ENCODE results near the gene C20orf144.
"Not testable (repeated sequence)": the region's sequence is repeated elsewhere in the genome, so short reads cannot be mapped to it uniquely, and the experiment has no call there.

The C20orf144 gene

DNA sequence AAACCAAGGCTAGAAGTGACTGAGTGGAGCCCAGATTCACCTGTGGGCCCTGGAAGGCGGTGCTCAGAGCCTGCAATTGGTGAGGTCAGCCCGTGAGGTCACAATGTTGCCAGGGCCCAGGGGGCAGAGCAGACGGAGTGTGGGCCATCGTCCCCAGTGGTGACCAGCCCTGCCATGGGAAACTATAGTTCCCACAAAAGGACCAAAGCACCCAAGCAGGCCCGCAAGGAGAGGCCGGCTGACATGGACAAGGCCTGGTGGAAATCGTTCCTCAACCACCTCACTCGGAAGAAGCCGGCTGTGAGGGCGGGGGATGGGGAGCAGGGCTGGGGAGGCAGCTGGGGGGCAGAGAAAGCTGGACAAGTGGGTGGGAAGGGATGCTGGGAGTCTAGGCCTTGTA, at the start of gene C20orf144:
Gene C20orf144, plus strand, starts transcription at position 156 of the 400 bp plus-strand sequence. Its CDS starts 19 bp downstream, at position 175.
- DNase-seq (ENCODE audit: low read depth, low spot score): no peak

DNA sequence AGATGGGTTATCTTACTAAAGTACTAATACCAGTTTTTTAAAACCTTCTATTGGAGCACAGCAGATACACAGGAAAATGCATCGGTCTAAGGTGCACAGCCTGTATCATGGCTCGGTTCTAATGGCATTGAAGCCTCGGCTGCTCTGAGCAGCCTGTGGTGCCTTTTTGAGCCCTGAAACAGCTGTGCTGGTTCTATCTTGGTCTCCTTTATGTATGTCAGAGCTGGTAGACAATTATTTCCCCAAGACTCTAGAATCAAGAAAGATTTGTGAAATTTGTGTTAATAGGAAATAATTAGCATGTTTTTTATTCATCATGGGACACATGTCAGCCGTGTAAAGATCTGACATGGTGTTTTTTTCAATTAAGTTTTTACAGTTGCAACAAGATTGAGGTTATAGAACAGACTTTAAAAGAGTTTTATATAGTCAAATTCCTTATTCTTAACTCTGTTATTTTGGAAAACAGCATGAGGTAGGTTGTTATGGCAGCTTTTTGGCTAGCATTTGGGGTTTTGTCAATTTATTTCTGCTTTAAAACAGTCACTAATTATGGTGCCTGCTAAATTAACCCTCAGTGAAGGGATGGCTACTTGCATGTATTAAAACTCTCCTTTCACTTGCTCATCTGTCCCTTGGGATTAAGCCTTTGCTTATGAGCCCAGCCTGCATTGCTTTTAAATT, 40.3 kb upstream of the C20orf144 start:
- DNase-seq (ENCODE audit: low read depth, low spot score): no peak

DNA sequence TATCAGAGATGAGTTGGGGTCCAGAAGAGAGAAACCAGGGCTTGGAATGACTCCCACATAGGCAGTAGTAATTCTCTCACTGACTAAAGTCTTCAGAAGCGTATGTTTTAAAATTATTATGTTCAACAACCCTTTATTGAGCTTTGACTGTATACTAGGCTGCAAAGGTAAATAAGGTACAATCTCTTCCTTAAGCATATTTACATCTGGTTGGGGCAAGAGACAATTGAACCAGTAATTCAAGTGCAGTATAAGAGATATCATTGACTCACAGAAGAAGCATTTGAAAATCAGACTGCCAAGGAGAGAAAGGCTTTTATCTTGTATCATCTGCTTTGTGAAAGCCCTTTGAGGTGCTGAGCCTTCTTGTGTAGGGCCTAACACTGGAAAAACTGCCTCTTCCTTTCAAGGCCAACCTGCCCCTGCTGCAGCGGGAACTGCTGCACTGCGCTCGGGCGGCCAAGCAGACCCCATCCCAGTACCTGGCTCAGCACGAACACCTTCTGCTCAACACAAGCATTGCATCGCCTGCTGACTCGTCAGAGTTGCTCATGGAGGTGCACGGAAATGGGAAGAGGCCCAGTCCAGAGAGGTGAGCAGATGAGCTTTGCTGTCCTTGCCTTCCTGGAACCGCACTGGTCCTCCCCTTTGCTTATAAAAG, 39.3 kb upstream of the C20orf144 start:
- DNase-seq (ENCODE audit: low read depth, low spot score): no peak

DNA sequence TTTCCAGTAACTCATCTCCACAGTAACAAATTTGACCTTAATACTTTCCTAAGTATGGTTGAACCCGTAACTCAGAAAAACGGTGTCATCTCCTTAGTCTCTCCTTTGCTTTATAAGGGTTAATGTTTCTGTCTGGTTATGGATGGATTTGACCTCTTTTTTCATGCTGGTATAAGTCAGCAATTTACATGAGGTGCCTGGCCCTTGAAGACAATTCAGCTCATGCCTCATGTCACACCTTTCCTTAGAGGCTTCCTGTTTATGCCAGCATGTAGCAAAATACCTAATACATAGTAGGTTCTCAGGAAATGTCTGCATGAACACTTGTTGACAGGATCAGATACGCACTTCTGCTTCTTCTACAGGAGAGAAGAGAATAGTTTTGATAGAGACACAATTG, 37.7 kb upstream of the C20orf144 start:
- no peak for DNase-seq (ENCODE audit: low read depth, low spot score)

DNA sequence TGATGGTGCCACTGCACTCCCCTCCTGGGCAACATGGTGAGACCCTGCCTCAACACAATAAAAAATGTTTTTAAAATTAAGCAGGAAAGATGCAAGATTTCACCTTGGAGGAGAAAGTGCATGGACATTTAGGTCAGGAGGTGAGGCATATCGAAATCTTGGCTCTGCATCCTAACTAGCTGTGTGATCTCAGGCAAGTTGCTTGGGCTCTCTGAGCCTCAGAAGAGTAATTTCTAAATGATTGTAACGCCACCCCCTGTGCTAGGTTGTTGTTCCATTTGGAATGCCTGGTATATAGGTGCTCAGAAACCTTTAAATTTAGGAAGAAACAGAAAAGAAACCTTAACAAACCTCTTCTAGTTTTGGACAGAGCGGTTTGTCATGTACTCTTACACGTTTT, 35.9 kb upstream of the C20orf144 start:
- DNase-seq (ENCODE audit: low read depth, low spot score): no peak

DNA sequence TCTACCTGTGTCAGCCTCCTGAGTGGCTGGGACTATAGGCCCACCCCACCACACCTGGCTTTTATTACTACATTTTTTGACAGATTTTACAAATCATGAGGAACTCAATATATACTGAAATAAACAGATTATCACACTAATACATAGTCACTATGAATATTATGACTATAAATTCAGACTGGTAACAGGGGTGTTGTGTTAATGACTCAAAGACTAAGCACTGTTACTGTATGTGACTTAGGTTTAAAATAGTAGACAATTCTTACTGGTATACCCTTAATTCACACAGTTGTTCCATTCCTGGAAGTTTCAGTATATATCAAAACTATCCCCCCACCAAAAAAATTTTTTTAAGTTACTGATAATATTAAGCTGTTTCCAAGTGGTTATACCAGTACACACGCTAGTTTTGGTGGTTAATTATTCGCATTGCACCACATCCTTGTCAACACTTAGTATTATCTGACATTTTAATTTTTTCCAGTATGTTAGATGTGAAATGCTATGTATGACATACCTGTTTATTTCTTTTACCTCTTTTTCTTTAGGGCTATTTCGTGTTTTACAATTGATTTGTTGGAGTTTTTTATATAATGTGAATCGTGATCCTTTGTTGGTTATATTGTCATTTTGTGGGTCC, 34.4 kb upstream of the C20orf144 start:
- DNase-seq (ENCODE audit: low read depth, low spot score): no peak

DNA sequence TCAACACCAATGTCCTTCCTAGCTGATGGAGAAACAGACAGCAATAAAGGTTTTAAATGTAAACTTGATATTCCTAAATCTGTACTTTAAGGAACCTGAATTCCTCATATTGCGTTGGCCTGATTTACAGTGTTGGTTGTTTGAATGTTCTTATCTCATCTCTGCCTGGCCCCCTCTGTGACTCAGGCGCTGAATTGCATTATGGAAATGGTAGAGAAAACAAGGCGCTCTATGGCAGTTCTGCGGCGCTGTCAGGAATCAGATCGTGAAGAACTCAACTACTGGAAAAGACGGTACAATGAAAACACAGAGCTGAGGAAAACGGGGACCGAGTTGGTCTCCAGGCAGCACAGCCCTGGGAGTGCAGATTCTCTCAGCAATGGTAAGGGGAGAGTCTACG, 32.6 kb upstream of the C20orf144 start:
- DNase-seq (ENCODE audit: low read depth, low spot score): no peak

DNA sequence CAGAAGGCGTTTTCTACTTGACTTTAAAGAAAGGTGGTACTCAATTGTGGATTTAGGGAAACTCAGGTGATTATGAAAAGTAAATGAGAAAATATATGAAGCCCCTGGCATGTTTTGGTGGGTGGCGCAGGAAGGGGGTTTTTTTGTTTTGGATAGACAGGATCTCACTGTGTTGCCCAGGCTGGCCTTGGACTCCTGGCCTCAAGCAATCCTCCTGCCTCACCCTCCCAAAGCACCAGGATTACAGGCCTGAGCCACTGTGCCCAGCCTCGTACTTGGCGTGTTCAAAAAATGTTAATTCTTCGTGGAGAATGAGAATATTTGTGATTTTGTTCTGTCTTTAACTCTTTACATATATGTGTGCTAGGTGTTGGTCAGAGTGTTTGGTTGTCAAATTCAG, 32.1 kb upstream of the C20orf144 start:
- no peak for DNase-seq (ENCODE audit: low read depth, low spot score)

DNA sequence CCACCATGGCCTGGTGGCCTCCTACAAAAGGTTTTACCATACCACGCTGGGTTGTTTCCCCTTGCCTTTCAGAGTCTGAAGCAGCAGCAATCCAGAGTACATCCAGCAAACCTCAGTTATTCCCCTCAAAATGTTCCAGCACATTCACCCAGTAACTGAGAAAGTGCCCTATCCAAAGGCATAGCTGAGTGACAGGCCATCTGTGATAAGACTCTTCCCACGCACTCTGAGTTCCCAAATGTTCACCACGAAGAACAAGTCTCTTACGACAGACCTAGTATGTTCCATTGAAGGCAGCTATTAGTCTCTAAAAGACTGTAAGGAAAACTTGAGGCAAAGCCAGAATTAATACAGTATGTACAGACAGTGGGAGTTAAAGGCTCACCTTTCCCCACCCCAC, 31.6 kb upstream of the C20orf144 start:
- DNase-seq (ENCODE audit: low read depth, low spot score): no peak

DNA sequence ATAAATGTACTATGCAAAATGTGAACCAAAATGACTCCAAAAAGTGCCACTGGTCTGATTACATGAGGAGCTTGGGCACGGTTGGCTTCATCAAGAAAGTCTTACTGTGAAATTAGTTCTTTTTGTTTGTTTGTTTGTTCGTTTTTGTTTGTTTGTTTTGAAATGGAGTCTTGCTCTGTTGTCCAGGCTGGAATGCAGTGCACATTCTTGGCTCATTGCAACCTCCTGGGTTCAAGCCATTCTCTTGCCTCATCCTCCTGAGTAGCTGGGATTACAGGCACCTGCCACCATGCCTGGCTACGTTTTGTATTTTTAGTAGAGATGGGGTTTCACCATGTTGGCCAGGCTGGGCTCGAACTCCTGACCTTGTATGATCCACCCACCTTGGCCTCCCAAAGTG, 30.2 kb upstream of the C20orf144 start:
- DNase-seq (ENCODE audit: low read depth, low spot score): not testable (repeated sequence)

DNA sequence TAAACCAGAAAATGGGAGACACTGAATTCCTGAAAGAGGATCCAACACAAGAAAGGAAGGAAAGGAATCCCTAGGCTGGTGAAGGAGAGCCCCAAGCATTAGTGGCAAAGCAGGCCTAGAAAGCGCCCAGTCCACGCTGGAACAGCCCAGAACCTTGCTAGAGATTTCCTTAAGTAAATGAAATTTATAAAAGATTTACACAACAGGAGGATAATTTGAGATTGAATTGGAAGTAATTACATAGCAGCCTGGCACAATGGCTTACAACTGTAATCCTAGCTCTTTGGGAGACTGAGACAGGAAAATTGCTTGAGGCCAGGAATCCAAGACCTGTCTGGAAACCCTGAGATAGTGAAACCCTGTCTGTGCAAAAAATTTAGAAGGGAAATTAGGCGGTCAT, 26.8 kb upstream of the C20orf144 start:
- DNase-seq (ENCODE audit: low read depth, low spot score): no peak

DNA sequence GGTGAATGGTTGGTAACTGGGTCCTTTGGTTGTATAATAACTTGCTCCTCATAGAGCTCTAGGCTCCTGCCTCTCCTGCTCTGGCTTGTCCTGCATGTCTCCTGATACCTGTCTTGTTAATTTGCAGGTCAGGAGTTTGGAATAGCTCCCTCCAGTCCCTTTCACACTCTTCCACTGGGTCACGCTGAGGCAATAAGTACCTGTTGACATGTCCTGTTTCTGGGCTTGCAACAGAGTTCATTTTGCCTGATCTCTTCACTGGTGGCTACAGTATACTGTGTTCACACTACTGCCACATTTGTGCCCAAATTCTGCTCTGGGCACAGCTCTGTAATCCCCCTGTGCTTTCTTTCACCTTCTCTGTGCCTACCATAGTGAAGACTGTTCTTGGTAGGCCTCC, 25.4 kb upstream of the C20orf144 start:
- DNase-seq (ENCODE audit: low read depth, low spot score): no peak

DNA sequence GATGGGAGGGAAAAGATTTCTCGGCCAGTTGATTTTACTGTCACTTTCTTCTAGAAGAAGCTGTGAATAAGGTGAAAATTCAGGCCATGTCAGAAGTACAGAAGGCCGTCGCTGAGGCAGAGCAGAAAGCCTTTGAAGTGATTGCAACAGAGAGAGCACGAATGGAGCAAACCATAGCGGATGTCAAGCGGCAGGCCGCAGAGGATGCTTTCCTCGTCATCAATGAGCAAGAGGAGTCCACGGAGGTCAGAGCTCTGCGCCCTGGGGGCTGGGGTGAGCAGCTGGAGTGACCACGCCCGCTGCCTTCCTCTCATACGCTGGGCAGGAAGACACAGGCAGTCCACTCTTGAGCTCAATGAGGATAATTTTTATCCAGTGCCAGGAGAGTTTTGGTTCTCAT, 21.8 kb upstream of the C20orf144 start:
- no peak for DNase-seq (ENCODE audit: low read depth, low spot score)

DNA sequence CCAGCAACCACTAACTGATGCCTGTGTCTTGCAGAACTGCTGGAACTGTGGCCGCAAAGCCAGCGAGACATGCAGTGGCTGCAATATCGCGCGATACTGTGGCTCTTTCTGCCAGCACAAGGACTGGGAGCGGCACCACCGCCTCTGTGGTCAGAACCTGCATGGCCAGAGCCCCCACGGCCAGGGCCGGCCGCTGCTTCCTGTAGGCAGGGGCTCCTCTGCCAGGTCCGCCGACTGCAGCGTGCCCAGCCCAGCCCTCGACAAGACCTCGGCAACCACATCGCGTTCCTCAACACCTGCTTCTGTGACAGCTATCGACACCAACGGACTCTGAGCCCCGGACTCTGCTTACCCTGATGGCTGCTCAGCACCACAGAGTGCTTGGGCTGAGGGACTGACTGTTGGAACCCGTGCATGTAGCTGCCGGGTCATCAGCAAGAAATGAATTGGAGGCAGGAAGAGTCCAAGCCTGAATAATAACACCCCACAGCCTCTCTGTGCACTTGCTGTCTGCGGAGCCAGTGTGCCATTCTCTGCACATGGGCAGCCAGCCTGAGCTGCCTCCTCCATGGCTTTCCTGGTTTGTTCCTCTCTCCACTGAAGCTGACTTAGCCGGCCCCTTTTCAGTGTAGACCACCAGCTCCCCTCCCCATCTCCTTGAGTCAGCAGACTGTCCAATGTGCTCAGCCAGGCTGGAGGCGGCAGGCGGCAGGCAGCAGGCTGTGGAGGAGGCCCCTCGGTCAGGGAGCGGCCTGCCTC, 17.6 kb upstream of the C20orf144 start:
- no peak for DNase-seq (ENCODE audit: low read depth, low spot score)

DNA sequence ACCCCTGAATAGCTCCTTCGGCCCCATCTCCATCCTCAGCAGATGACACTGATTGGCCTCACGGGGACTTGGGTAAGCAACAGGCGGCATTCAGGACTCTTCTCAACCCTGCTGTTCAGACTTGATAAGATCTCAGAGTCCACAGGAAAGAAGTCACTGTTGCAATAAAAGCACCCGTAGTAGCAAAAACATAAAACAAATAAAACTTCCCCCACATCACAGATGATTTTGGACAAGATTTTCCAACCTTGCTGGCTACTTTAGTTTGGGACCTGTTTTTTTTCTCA, 17.1 kb upstream of the C20orf144 start:
- DNase-seq (ENCODE audit: low read depth, low spot score): no peak

DNA sequence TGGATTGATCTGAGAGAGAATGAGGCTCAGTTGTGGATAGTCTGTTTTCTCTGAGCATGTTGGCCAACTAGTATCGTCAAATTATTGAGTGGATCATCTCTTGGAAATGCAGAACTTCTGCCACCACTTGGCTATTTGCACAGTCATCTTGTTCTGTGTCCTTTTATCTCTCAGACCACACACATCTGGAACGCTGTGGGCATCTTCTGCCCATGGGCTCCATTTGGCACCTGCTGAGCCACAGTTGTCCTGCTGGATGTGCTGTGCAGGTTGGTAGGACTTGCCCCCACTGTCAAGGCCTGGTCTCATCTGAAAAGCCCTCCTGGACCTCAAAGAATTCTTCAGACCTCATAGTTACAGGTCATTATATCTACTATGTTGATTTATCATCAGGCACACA, 16.7 kb upstream of the C20orf144 start:
- no peak for DNase-seq (ENCODE audit: low read depth, low spot score)

DNA sequence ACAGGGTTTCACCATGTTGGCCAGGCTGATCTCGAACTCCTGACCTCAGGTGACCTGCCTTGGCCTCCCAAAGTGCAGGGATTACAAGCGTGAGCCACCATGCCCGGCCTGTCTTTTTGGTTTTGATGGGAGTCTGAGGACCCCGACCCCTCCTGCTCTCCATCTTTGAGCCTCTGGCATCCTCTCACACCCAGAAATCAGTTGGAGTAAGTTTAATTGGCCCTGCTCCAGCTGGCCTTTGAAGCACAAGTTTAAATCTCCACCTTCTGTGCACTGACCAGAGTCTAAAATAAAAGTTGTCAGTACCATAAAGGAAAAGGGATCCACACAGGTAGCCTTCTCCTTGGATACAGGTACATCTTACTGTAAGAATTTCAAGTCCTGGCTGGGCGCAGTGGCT, 15.9 kb upstream of the C20orf144 start:
- no peak for DNase-seq (ENCODE audit: low read depth, low spot score)

DNA sequence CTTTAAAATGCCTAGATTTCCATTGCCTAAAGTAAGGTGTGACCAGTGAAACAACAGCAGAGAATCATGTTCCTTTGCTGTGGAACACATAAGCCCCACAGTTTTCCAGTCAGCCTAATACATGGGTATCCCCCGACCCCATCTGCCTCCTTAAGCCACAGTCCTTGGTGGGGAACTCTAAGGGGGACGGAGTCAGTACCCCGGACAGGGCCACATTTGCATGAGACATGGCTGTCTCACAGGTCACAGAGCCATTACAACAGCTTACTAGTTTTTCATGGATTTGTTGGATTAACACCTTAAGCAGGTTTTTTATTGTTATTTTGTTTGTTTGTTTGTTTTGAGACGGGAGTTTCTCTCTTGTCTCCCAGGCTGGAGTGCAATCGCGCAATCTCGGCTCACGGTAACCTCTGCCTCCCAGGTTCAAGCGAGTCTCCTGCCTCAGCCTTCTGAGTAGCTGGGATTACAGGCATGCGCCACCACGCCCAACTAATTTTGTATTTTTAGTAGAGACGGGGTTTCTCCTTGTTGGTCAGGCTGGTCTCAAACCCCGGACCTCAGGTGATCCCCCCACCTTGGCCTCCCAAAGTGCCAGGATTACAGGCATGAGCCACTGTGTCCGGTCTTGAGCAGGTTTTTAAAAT, 15.0 kb upstream of the C20orf144 start:
- DNase-seq (ENCODE audit: low read depth, low spot score): not testable (repeated sequence)

DNA sequence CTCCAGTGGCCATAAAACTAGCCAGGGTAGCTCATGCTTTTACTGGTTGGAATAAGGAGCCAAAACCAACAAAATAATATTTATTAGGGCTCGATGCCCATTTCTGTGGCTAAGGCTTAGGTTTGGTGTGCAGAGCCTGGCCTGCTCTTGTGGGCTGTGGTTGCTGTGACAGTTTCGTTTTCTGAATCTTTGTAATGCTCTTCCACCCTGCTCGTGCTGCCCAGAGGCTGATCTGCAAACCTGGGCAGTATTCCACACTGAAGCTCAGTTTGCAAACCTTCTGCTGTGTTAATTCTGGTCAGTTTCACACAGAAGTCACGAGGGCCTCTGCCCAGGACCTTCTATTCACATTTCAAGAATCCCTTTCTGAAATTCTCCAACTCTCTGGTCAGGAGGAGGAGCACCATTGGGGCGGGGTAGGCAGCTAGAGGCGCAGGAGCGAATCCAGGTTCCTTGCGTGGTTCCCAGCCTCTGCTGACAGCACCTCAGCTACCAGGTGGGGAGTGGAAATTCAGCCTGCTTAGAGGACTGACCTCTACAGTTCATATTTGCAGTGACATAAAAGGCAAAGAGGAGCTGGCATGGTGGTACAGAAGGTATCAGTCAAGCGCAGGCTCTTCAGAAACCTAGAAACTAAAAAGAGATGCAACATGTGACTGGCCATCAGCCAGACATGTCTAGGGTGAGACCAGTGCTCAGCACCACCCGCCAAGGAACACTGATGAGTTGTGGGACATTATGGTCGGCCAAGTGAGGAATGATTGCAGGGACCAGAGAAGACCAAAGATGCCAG, 14.3 kb upstream of the C20orf144 start:
- peak; percentile 73 for DNase-seq (ENCODE audit: low read depth, low spot score)

DNA sequence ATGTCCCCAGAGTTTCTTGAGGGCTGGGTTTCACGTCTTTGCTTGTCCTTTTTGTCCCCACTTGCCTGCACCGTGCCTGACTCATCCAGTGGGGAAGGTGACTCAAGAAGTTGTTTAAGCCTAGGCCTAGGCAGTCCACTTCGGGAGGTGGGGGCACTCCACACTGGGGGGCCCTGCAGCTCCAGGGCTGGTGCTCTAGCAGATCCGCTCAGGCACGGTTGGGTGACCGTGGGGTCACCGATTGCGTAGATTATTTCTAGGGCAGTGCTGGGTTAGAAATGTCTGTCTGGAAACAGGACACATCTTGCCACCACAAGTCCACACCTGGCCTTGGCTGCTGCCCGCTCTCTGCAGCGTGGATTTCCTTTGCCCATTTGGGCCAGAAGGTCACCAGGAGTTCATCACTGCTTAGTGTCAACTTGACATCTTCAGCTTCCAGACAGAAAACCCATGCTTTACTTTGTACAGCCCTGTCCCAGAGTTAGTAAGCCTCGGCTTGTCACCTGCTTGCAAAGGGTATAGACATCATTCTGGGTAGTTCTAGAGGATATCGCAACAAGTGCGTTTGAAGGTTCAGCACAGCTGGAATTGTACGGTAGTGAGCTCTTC, 13.6 kb upstream of the C20orf144 start:
- no peak for DNase-seq (ENCODE audit: low read depth, low spot score)

DNA sequence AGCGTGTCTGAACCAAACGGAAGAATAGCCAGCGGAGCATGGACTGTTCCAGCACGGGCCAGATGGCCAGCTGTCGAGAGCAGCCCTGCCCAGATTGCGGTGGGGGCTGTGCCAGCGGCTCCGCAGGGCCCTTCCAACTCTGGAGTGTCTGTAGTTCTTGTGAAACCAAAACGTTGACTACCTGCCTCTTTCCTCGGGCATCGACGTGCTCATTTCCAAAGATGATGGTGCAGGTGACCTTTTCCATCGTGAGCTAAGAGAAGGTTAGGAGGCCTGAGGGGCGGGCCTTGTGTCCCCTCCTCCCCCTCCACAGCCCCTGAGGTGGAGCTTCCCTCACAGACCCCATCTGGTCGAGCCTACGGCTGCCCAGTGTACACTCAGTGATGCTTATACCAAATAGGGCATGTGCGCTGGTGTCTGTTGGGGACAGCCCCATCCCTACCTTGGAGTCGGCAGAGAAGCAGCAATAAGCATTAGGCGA, 12.9 kb upstream of the C20orf144 start:
- DNase-seq (ENCODE audit: low read depth, low spot score): no peak
